ENCODE measurements around the gene RNF7. TPM values are rescaled to one million over a fixed set of nuclear protein-coding genes. Genes with fewer than 3 reads are reported as not detected.

RNF7 gene
- total and polyA plus RNA-seq, 2 donors = 39.4 to 102 TPM

- WGBS = 95% methylated on average over 2 of the region's 2 CpGs
- H3K27ac ChIP-seq (ENCODE audit: low read depth) = no peak overlapping the region
Observed at GRCh38 chr3:141722081-141722480, 16.0 kb upstream of the RNF7 start.

GRCh38 chr3:141722648-141723047 is 15.4 kb upstream of the RNF7 start:
- H3K36me3 ChIP-seq (ENCODE audit: insufficient read depth) = no peaks in the 10 kb centered on the region
- 88% methylated on average over 2 of the region's 2 CpGs for WGBS
- no peaks in the 10 kb centered on the region for H3K4me1 ChIP-seq (ENCODE audit: insufficient read depth)
- no peak for DNase-seq (ENCODE audit: extremely low spot score)
- H3K4me3 ChIP-seq (ENCODE audit: low read depth, low read length) = no peak overlapping the region
- no peak overlapping the region for H3K27ac ChIP-seq (ENCODE audit: low read depth)

More at GRCh38 chr3:141722081-141722480, 16.0 kb upstream of the RNF7 start:
- no peak overlapping the region for H3K4me3 ChIP-seq (ENCODE audit: low read depth, low read length)
- no peaks in the 10 kb centered on the region for H3K4me1 ChIP-seq (ENCODE audit: insufficient read depth)
- no peaks in the 10 kb centered on the region for H3K36me3 ChIP-seq (ENCODE audit: insufficient read depth)
- DNase-seq (ENCODE audit: extremely low spot score) = no peak

GRCh38 chr3:141723255-141723654 is 14.8 kb upstream of the RNF7 start:
- H3K27ac ChIP-seq (ENCODE audit: low read depth) = no peak overlapping the region

GRCh38 chr3:141724186-141724585 is 13.9 kb upstream of the RNF7 start:
- no peak for DNase-seq (ENCODE audit: extremely low spot score)
- Histone ChIP-seq H3K36me3 (ENCODE audit: insufficient read depth) (no peaks in the 10 kb centered on the region), H3K4me3 (ENCODE audit: low read depth, low read length) (no peak overlapping the region), H3K4me1 (ENCODE audit: insufficient read depth) (no peaks in the 10 kb centered on the region), H3K27ac (ENCODE audit: low read depth) (no peak overlapping the region)
- 91% methylated on average over 1 of the region's 1 CpG for WGBS

More at GRCh38 chr3:141723255-141723654, 14.8 kb upstream of the RNF7 start:
- H3K4me1 ChIP-seq (ENCODE audit: insufficient read depth) = no peaks in the 10 kb centered on the region
- H3K36me3 ChIP-seq (ENCODE audit: insufficient read depth) = no peaks in the 10 kb centered on the region
- DNase-seq (ENCODE audit: extremely low spot score) = no peak
- H3K4me3 ChIP-seq (ENCODE audit: low read depth, low read length) = no peak overlapping the region

- no peak for DNase-seq (ENCODE audit: extremely low spot score)
- Histone ChIP-seq H3K27ac (ENCODE audit: low read depth) (no peak overlapping the region), H3K4me3 (ENCODE audit: low read depth, low read length) (no peak overlapping the region), H3K4me1 (ENCODE audit: insufficient read depth) (no peaks in the 10 kb centered on the region), H3K36me3 (ENCODE audit: insufficient read depth) (no peaks in the 10 kb centered on the region)
- WGBS = 83% methylated on average over 4 of the region's 4 CpGs
Observed at GRCh38 chr3:141725036-141725435, 13.1 kb upstream of the RNF7 start.

- Histone ChIP-seq H3K4me3 (ENCODE audit: low read depth, low read length) (no peak overlapping the region), H3K36me3 (ENCODE audit: insufficient read depth) (no peaks in the 10 kb centered on the region), H3K4me1 (ENCODE audit: insufficient read depth) (no peaks in the 10 kb centered on the region), H3K27ac (ENCODE audit: low read depth) (no peak overlapping the region)
- 93% methylated on average over 1 of the region's 1 CpG for WGBS
- DNase-seq (ENCODE audit: extremely low spot score) = no peak
Observed at GRCh38 chr3:141726483-141726882, 11.6 kb upstream of the RNF7 start.

- no peak for DNase-seq (ENCODE audit: extremely low spot score)
- H3K4me3 ChIP-seq (ENCODE audit: low read depth, low read length) = no peak overlapping the region
- H3K27ac ChIP-seq (ENCODE audit: low read depth) = no peak overlapping the region
- H3K36me3 ChIP-seq (ENCODE audit: insufficient read depth) = no peaks in the 10 kb centered on the region
- no peaks in the 10 kb centered on the region for H3K4me1 ChIP-seq (ENCODE audit: insufficient read depth)
- 90% methylated on average over 5 of the region's 5 CpGs for WGBS
Observed at GRCh38 chr3:141728355-141728892, 9.7 kb upstream of the RNF7 start.

- no peaks in the 10 kb centered on the region for H3K36me3 ChIP-seq (ENCODE audit: insufficient read depth)
- no peak overlapping the region for H3K27ac ChIP-seq (ENCODE audit: low read depth)
- H3K4me3 ChIP-seq (ENCODE audit: low read depth, low read length) = no peak overlapping the region
- H3K4me1 ChIP-seq (ENCODE audit: insufficient read depth) = no peaks in the 10 kb centered on the region
- DNase-seq (ENCODE audit: extremely low spot score) = no peak
- WGBS = 88% methylated on average over 4 of the region's 4 CpGs
Observed at GRCh38 chr3:141729240-141729639, 8.9 kb upstream of the RNF7 start.

- H3K4me3 ChIP-seq (ENCODE audit: low read depth, low read length) = no peak overlapping the region
- H3K27ac ChIP-seq (ENCODE audit: low read depth) = no peak overlapping the region
- H3K4me1 ChIP-seq (ENCODE audit: insufficient read depth) = peaks cover 3% of the 10 kb centered on the region
- DNase-seq (ENCODE audit: extremely low spot score) = no peak
- H3K36me3 ChIP-seq (ENCODE audit: insufficient read depth) = no peaks in the 10 kb centered on the region
Observed at GRCh38 chr3:141735176-141735575, 2.9 kb upstream of the RNF7 start.

- no peak for DNase-seq (ENCODE audit: extremely low spot score)
- H3K4me1 ChIP-seq (ENCODE audit: insufficient read depth) = peaks cover 3% of the 10 kb centered on the region
- no peak overlapping the region for H3K4me3 ChIP-seq (ENCODE audit: low read depth, low read length)
- no peak overlapping the region for H3K27ac ChIP-seq (ENCODE audit: low read depth)
- 87% methylated on average over 7 of the region's 7 CpGs for WGBS
- no peaks in the 10 kb centered on the region for H3K36me3 ChIP-seq (ENCODE audit: insufficient read depth)
Observed at GRCh38 chr3:141735770-141736465, 2.2 kb upstream of the RNF7 start.

- Histone ChIP-seq H3K27ac (ENCODE audit: low read depth) (no peak overlapping the region), H3K4me3 (ENCODE audit: low read depth, low read length) (no peak overlapping the region), H3K36me3 (ENCODE audit: insufficient read depth) (no peaks in the 10 kb centered on the region), H3K4me1 (ENCODE audit: insufficient read depth) (peaks cover 3% of the 10 kb centered on the region)
- WGBS = 89% methylated on average over 10 of the region's 10 CpGs
- no peak for DNase-seq (ENCODE audit: extremely low spot score)
Observed at GRCh38 chr3:141737093-141737492, 1.0 kb upstream of the RNF7 start.

- peaks cover 3% of the 10 kb centered on the region for H3K4me1 ChIP-seq (ENCODE audit: insufficient read depth)
- H3K27ac ChIP-seq (ENCODE audit: low read depth) = peak overlapping the region; percentile 62
- DNase-seq (ENCODE audit: extremely low spot score) = no peak
- H3K4me3 ChIP-seq (ENCODE audit: low read depth, low read length) = no peak overlapping the region
- no peaks in the 10 kb centered on the region for H3K36me3 ChIP-seq (ENCODE audit: insufficient read depth)
- WGBS = 0% methylated on average over 3 of the region's 3 CpGs
Observed at GRCh38 chr3:141737678-141738021, 448 bp upstream of the RNF7 start.

GRCh38 chr3:141738891-141739363 is 829 bp downstream of the RNF7 start:
- Histone ChIP-seq H3K4me1 (ENCODE audit: insufficient read depth) (peaks cover 3% of the 10 kb centered on the region), H3K36me3 (ENCODE audit: insufficient read depth) (no peaks in the 10 kb centered on the region), H3K4me3 (ENCODE audit: low read depth, low read length) (peak overlapping the region; percentile 87), H3K27ac (ENCODE audit: low read depth) (peak overlapping the region; percentile 95)
- DNase-seq (ENCODE audit: extremely low spot score) = peak; percentile 31
- under 1% methylated on average over 11 of the region's 11 CpGs for WGBS

GRCh38 chr3:141739731-141740130 is 1.6 kb downstream of the RNF7 start:
- WGBS = 79% methylated on average over 2 of the region's 2 CpGs
- H3K4me3 ChIP-seq (ENCODE audit: low read depth, low read length) = no peak overlapping the region

More at GRCh38 chr3:141739731-141740130, 1.6 kb downstream of the RNF7 start:
- Histone ChIP-seq H3K4me1 (ENCODE audit: insufficient read depth) (peaks cover 3% of the 10 kb centered on the region), H3K27ac (ENCODE audit: low read depth) (peak overlapping the region; percentile 58), H3K36me3 (ENCODE audit: insufficient read depth) (no peaks in the 10 kb centered on the region)
- DNase-seq (ENCODE audit: extremely low spot score) = no peak
